GM18511 (cell line): ENCODE data around the gene SH3PXD2A.
A peak's percentile ranks its signal among the peaks of the same experiment; 100 is the strongest.

Experiments
- ATAC-seq: cut with Tn5 transposase; IDR thresholded peaks from one replicate; pipeline ENCODE4 v1.9.1; 2021; ENCODE audit warnings: mild to moderate bottlenecking, moderate library complexity; ENCODE audit not compliant: unreplicated experiment

SH3PXD2A gene

DNA sequence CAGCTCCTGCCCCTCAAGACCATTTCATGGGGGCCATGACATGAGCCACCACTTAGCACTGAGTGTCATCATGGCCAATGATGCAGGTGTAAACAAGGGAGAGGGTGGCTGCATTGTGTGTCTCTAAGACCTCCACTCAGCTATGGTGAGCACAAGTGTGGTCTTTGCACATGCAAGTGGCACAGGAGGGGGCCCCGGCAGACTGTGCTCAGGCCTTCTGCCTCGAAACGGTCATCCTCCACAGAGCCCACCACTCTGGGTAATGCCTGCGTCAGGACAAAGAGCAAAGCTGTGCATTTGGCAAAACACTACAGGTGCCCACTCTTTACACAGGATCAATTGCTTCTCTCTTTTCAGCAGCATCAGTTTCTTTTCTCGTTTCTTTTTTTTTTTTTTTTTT is 125.5 kb downstream of the SH3PXD2A start:
- no peak for ATAC-seq

DNA sequence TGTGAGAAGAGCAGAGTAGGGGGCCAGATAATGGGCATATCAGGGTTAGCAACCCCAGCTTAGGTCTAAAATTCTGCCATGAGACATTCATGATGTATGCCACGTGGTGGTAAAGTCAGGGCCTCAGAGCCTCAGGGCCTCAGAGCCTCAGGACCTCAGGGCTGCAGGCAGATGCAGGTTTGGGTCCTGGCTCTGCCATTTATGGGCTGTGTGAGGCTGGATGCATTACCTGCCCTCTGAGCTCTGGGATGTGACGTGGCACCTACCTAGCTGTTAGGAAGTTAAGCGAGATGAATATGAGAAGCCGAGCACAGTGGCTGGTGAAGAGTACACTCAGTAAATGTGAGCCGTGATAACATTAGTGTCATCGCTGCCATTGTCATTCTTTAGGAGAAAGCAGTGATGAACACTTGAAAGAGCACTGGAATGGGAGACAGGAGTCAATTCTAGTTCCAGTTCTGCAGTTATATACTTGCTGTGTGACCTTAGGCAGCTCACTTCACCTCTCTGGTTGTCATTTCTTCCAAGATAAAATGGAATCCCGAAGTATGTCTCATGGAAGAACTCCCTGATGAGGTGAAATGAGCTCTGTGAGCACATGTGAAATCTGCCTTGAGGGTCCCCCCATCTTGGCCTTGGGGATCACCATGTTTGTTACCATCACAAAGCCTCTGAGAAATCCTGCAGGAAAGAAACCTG is 127.2 kb downstream of the SH3PXD2A start:
- ATAC-seq: no peak

DNA sequence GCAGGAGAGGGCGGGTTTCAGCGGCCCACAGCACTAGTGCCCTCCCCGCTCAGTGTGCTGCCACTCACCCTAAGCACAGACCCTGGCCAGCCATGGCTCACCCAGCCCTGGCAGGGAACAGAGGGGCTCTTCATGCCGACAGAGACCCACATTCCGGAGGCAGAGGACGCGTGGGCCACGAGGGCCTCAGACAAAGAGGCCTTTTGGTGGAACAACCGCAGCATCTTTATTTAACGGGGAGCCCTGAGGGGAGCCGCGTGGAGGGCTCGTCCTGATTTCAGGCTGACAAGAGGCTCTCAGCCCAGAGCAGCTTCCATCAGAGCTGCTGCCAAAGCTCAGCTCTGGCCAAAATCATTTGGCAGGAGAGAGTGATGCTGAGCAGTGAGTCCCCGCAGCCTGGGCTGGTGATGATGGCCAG is 127.8 kb downstream of the SH3PXD2A start:
- ATAC-seq: no peak

DNA sequence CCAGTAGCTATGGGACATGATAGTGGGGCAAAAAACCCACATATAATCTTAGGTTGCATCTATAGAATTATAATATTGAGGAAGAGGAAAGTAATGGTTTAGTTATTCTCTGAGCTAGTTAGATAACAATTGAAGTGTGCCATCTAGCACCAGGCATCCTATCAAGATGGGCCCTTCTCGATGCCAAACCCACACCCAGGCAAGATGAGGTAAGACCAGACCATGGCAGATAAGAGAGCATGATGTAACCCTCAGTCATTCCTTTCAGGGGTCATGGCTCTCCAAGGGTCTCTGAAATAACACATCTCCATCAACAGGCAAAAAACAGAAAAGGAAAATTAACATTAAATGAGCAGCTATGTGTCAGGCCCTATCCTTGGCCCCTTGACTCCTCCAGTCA is 128.7 kb downstream of the SH3PXD2A start:
- no peak for ATAC-seq

GRCh38 chr10:103725242-103725641 is 130.1 kb downstream of the SH3PXD2A start:
- ATAC-seq: no peak

GRCh38 chr10:103724771-103725170 is 130.6 kb downstream of the SH3PXD2A start:
- ATAC-seq: no peak

DNA sequence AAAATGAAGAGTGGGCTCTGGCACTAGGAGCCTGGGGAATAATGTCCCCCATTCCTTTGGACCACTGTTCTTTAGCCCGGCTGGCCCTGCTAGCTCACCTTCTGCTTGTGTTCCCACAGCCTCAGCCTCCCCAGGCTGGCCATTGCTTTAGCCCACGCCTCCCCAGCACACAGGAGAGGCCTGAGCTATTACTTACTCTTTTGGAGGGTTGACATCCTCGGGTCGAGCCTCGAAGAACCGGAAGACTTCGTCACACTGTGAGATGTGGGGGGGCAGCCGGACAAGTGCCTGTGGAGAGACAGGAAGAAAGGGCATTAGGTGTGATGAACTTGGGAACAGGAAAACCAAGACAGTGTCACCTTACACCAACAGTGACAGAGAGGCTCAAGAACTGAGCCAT is 131.3 kb downstream of the SH3PXD2A start:
- no peak for ATAC-seq

GRCh38 chr10:103723557-103723956 is 131.8 kb downstream of the SH3PXD2A start:
- ATAC-seq: no peak

DNA sequence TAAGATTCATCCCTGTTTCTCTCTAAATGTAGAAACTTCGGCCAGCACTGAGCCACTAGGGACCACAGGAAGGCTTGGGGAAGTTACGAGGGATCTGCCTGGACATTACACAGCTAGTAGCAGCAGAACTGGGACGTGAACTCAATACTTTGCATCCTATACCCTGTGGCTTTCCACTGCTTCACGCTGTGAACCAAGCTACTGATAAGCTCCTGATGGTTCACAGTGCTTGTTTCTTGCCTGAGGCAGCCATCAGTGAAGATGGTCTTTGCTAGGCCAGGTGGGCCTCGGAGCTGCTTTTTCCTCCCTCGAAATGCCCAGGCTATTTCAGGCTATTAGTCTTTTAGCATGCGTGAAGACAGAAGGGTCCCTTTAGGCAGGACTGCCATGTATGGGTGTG is 132.7 kb downstream of the SH3PXD2A start:
- ATAC-seq: no peak

DNA sequence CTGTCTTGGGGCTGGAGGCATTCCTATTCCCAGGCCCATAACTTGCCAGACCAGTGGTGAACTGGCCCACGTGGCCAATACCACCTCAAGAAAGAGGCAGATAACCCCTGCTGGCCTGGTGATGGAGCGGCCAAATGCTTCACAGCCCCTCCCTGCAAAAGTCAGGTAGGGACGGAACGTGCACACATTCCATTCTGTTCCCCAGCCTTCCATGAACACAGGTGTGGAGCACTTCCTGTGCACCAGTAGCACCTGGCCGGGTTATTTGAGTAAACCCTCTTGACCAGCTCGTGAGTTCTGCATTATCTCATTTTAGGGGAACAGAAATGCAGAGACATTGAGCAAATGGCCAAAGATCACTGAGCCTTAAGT is 134.4 kb downstream of the SH3PXD2A start:
- ATAC-seq: no peak

DNA sequence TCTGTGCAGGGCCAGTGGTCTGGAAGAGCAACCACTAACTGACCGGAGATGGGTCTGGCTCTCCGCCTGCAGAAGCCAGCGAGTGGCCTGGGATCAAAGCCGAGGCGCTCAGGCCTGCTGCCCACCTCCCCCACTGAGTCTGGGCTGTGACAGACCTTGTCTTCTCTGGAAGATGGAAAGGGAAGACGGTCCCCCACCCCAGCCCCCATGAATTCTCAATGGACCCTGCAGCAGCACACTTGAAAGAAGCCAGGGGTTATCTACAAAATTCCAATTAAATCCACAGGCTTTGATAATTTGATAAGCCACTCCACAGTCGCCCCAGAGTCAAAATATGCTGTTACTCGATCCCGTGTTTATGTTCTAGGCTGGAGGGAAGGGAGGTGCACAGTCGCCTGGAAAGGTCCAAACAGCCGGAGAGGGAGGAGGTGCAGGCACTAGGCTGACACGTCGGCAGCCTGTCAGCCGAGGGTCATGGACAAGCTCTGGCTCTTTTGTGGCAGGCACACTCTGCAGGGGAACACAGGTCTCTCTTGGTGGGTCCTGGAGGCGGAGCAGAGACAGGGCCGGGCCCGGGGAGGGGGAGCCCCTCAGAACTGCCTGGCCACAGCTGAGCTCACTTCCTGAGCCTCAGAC is 134.9 kb downstream of the SH3PXD2A start:
- ATAC-seq: no peak

GRCh38 chr10:103719036-103719435 is 136.3 kb downstream of the SH3PXD2A start:
- ATAC-seq: no peak

GRCh38 chr10:103718247-103718620 is 137.1 kb downstream of the SH3PXD2A start:
- no peak for ATAC-seq

DNA sequence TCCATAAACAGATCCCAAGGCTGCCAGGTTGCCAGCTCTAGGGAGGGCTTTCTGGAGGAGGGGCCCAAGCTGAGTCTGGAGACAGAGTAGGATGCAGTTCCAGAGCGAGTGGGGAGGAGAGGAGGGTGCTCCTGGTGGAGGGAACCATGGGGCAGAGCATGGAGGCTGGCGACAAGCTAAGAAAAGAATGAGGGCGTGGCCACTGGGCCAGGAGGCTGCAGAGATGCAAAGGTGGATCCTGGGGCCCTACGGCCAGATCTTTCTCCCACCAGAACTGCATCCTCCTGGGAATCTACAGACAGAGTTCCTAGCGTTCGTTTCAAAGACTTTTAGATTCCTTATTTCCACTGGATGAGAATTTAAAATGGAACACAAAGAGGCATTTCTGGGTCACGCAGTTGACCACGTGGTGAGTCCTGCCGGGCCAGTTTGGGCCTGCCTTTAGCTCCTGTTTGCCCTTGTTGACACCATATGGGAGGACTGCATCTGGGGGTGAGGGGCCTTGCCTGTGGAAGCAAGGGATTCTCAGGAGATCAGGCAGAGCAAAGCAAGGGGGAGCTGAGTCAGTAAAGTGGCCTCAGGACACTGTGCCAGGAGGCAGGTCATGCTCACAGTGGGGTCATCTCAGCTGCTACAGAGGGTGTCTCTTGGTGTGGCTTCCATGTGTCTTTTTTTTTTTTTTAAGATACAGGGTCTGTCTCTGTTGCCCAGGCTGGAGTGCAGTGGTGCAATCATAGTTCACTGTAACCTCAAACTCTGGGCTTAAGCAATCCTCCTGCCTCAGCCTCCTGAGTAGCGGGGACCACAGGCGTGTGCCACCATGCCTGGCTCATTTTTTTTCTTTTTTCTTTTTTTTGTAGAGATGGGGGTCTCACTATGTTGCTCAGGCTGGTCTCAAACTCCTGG is 137.8 kb downstream of the SH3PXD2A start:
- ATAC-seq: no peak

GRCh38 chr10:103716206-103717160 is 138.9 kb downstream of the SH3PXD2A start:
- ATAC-seq: no peak

- ATAC-seq: no peak
Observed at GRCh38 chr10:103715430-103715829, 139.9 kb downstream of the SH3PXD2A start.

- ATAC-seq: no peak
Observed at GRCh38 chr10:103714232-103714891, 141.0 kb downstream of the SH3PXD2A start.

DNA sequence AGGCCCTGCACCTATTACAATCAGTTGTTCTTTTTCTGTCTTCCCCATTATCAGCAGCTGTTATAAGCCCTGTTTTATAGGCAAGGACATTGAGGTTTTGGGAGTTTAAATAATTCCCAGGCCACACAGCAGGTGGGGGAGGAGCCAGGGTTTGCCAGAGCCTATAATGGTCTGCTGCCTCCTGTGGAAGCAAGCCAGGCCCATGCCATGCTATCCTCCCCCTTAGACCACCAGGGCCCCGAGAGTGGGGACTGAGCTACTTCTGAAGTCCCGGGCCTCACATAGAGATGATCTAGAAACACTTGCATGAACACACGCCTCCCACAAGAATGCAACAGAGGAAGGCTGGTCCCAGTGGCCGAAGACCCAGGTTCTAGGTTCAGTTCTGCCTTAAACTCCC is 141.7 kb downstream of the SH3PXD2A start:
- ATAC-seq: no peak

- ATAC-seq: peak; percentile 80
Observed at GRCh38 chr10:103712898-103713498, 142.4 kb downstream of the SH3PXD2A start.

DNA sequence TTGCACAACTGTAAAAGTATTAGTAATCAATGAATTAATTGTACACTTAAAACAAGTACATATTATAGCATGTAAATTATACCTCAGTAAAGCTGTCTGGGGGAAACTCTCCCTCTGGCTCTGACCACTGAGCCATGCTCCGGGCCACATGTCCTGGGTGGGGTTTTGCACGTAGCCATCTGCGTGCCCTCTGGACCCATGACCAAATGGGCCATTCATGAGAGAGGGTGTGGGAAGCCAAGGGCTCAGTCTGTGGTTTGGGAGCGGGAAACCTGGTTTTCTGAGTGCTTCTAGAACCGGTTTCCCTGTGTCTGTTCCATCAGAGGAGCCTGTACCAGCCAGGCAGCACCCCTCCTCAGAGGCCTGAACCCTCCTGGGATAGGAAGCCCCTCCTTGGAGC is 143.2 kb downstream of the SH3PXD2A start:
- no peak for ATAC-seq
